ENCODE measurements around the gene SERBP1.
"Not testable (repeated sequence)": the region's sequence is repeated elsewhere in the genome, so short reads cannot be mapped to it uniquely, and the experiment has no call there.

SERBP1 gene

DNA sequence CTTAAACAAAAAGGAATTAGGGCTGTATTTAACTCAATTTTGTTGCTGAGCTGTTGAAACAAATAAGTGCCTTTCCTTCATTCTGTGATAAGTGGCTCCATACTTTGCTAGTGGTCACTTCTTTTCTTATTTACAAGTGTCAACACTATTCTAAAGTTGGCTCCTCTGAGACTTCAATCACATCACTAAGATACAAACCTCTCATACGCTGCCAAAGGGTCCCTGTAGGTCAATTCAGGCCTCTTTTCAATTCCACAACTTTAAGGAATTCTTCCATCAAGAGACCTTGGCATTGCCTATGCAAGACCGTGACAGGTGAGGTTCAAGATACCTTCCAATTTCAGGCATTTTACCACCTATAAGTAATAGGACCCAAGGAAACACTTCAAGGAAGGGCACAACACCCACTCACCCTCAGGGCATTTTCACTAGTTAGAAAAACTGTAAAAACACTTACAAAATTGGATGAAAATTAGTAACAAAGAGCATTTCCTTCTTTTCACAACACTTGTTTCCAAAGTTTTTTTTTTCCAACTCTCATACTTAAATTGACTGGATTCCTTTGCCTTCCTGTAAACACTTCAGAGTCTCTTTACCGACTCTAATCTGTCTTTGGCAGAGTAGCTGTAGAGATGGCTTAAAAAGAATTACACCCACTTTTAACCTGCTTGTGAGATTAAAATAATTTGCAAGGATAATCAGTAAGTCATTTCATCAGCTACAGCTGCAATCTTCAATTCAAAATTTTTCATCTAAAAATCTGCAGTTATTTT lies 24.5 kb downstream of the SERBP1 start:
- DNase-seq: no peak

- DNase-seq: no peak
Observed at GRCh38 chr1:67404212-67404620, 26.0 kb downstream of the SERBP1 start.

DNA sequence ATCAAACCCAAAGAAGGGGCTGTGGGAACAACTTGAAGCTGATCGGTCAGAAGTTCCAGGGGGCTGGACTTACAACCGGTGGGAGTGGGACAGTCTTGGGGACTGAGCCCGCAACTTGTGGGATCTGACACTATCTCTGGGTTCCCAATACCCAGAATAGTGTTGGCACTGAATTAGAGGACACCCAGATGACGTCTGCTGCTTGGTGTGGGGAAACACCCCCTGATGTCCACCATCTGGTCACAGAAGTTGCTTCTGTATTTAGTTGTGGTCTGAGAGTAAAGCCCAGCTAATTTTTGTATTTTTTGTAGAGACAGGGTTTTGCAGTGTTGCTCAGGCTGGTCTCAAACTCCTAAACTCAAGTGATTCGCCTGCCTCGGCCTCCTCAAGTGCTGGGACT lies 28.8 kb downstream of the SERBP1 start:
- no peak for DNase-seq

DNA sequence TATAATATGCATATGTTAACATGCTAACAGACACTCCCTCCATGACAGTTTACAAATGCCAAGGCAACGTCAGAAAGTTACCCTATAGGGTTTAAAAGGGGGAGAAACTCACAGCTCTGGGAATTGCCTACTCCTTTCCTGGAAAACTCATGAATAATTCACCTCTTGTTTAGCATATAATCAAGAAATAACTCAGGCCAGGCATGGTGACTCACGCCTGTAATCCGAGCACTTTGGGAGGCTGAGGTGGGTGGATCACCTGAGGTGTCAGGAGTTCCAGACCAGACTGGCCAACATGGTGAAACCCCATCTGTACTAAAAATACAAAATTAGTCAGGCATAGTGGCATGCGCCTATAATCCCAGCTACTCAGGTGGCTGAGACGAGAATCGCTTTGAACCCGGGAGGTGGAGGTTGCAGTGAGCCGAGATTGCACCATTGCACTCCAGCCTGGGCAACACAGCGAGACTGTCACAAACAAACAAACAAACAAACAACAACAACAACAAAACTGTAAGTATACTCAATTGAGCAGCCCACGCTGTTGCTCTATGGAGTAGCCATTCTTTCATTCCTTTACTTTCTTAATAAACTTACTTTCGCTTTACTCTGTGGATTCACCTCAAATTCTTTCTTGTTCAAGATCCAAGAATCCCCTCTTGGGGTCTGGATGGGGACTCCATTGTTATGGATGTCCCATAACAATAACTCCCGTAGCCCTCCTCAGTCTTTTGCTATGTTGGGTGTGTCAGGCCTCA lies 30.0 kb downstream of the SERBP1 start:
- not testable (repeated sequence) for DNase-seq

DNA sequence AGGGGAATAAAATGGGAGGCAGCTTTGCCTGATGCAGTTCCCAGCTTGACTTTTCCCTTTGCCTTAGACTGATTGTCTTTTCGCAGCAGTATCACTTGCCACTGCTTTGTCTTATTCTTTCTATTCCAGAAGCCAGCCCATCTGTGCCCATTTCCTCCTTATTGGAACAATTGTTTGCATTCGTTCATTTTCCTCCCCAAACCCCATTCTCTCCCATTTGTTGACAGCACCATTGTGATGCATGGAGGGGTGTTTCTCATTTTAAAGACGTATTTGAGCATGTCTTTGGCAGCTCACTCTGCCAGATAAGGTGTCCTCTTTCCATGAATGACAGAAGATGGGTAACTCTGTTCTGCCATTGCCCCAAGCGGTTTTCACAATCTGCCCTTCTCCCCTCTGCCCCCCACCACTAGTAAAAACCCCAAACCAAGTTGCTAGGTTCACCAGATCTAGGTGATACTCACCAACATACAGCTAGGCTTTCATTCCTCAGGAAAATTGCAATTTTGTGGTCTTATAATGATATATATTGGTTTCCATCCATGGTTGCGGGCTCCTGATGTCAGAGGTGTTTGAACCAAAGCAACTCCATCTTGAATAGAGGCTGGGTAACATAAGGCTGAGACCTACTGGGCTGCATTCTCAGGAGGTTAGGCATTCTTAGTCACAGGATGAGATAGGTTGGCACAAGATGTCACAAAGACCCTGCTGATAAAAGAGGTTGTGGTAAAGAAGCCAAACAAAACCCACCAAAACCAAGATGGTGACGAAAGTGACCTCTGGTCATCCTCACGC lies 30.8 kb downstream of the SERBP1 start:
- no peak for DNase-seq

GRCh38 chr1:67394548-67394947 lies 35.7 kb downstream of the SERBP1 start:
- no peak for DNase-seq

DNA sequence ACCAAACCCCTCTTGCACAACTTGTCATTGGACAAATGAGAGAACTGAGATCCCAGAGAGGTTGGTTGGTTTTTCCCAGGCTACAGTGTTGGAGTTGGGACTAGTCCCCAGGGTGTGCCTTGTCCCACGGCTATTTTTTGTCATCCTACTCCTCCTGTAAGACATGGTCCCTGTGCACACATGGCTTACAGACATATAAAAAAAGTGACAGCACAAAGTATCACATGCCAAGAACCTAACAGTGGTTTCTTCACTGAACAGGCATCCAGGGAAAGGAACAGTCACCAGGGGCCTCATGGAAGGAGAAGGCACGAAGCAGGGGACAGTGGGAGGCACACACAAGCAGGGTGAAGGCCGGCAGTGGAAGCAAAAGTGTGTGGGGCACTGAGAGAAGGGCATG lies 36.5 kb downstream of the SERBP1 start:
- no peak for DNase-seq

- no peak for DNase-seq
Observed at GRCh38 chr1:67393240-67393639, 37.0 kb downstream of the SERBP1 start.

DNA sequence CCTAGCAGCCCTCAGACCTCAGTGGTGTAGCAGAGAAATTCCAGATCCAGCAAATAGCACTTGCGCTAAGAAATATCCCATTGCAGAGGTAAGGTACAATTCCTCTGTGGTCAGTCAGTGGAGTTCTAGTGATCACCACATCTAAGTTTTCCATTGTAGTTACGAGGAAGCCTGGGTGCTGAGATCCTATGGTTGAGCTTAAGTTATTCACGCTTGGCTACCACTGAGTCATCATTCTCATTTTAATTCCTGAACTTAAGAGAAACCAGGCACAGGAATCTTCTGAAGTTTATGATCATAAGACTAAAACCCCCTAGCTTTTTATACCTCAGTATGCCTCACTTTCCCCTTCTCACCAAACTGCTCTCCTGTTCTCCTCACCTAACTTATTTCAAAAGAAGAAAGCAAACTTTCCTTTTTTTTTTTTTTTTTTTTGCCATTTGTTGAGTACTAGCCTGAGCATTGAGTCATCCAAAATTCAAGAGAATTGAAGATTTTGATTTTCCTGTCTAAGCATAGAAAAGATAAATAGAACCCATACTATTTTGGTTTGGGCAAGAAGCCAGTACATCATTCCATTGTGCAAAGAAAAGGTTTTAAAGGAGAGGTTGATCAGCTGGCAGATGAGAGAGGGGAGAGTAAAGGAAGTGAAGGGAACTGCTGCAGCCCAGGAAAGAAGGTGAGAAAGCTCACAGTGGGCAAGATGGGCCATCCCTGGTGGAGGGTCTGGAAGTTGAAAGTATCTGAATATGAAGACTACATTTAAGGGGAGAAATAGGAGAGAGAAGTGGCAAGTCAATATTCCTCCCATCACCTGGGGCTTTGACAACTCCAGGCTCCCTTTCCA lies 39.9 kb downstream of the SERBP1 start:
- DNase-seq: no peak

DNA sequence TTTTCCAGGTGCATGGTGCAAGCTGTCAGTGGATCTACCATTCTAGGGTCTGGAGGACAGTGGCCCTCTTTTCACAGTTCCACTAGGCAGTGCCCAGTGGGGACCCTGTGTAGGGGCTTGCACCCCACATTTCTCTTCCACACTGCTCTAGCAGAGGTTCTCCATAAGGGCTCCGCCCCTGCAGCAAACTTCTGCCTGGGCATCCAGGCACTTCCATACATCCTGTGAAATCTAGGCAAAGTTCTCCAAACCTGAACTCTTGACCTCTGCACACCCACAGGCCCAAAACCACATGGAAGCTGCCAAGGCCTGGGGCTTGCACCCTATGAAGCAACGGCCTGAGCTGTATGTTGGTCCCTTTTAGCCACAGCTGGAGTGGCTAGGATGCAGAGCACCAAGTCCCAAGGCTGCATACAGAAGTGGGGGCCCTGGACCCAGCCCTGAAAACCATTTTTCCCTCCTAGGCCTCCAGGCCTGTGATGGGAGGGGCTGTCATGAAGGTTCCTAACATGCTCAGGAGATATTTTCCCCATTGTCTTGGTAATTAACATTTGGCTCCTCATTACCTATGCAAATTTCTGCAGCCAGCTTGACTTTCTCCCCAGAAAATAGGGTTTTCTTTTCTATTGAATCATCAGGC lies 46.1 kb downstream of the SERBP1 start:
- DNase-seq: no peak

- no peak for DNase-seq
Observed at GRCh38 chr1:67382292-67382691, 47.9 kb downstream of the SERBP1 start.

GRCh38 chr1:67381154-67381553 lies 49.0 kb downstream of the SERBP1 start:
- no peak for DNase-seq

GRCh38 chr1:67377253-67377652 lies 52.9 kb downstream of the SERBP1 start:
- no peak for DNase-seq

DNA sequence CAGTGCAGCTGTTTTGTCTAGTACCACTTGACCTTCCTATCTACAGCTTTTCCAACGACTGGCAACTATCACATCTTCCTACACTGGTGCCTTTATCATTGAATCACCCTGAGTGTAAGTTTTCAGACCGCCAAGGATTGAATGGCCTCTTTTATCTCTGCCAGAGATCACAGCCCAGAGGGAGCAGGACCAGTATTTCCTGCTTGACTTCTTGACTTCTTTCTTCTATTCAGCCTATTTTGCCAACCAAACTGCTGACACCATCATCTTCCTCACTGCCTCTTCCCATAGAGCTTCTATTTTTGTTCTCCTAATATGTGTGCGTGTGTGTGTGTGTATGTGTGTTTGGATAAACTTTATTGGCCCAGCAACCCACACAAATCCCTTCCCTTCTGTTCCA lies 53.8 kb downstream of the SERBP1 start:
- DNase-seq: no peak

- DNase-seq: no peak
Observed at GRCh38 chr1:67372898-67373297, 57.3 kb downstream of the SERBP1 start.

DNA sequence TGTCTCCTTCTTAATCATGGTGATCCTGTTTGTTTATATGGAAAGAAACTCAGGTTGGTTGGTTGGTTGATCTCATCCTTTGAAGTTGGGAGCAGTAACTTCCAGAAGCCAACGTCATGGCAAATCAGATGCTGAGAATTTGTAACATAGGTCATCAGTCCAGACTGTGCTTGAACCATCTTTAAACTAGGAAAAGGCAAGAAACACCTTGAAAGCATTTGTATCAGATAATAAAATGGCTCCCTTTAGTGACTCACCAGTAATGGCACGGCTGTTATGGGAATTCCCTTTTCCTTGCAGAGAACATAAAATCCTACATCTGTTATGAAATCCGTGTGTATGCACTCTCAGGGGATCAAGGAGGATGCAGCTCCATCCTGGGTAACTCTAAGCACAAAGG lies 58.1 kb downstream of the SERBP1 start:
- no peak for DNase-seq

GRCh38 chr1:67371681-67372080 lies 58.5 kb downstream of the SERBP1 start:
- DNase-seq: no peak

- DNase-seq: no peak
Observed at GRCh38 chr1:67371043-67371442, 59.2 kb downstream of the SERBP1 start.

DNA sequence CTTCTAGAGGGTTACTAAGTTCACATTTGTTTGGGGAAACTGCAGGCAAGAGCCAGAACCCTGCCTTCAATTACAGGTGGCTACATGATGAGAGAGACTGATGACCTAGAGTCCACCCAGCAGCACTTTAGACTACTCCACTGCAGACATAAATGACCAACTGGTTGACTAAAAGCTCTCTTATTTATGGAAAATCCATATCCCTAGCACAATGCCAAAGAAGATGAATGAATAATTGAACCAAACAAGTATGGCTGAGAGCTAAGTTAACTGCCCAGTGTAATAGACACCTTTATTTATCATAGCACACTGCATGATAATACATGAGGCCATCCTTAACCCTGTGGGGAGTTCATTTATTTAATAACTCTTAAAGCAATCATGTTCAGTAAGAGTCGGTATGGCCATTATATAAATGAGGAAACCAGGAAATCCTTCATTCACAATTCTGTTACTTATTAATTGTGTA lies 62.1 kb downstream of the SERBP1 start:
- DNase-seq: no peak

DNA sequence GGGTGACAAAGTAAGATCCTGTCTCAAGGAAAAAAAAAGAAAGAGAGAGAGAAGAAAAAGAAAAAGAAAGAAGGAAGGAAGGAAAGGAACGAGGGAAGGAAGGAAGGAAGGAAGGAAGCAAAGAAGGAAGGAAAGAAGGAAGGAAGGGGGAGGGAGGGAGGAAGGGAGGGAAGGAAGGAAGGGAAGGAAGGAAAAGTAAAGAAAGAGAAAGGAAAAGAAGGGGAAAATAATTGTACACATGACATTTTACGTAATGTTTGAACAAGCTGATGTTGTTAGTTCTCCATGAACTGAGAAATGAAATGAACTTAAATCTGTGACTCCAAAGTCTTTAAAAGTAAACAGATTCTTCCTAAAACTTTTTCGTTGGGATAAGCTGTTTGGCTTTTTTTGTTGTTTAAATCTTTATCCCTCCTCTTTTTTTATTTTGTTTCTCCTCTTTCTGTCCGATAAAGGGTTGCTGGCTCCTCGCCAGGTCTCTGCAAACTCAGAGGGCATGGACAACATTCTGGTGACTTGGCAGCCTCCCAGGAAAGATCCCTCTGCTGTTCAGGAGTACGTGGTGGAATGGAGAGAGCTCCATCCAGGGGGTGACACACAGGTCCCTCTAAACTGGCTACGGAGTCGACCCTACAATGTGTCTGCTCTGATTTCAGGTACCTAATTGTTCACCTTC lies 62.7 kb downstream of the SERBP1 start:
- no peak for DNase-seq

DNA sequence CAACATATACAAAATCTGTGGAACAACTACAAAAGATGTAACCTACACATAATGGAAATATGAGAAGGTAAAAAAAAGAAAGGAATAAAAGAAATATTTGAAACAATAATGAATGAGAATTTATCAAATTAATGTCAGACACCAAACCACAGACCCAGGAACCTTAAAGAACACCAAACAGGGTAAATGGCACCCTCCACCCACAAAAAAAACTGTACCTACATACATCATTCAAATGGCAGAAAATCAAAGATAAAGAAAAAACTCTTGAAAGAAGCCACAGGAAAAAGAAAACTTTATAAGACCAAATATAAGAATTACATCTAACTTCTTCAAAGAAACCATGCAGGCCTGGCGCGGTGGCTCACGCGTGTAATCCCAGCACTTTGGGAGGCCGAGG lies 68.6 kb downstream of the SERBP1 start:
- no peak for DNase-seq

All from midbrain (tissue), 1 donor.